Stimulated activated CD8-positive, alpha-beta memory T cell treated with anti-CD3 and anti-CD28 coated beads, Interleukin-2, amount 100 ng/mL, for 48 hours (primary cell): ENCODE data around the gene LPP.
A peak's percentile ranks its signal among the peaks of the same experiment; 100 is the strongest.
"Not testable (repeated sequence)": the region's sequence is repeated elsewhere in the genome, so short reads cannot be mapped to it uniquely, and the experiment has no call there.

Source experiments
- DNase-seq, 2 donors: peaks; one replicate each; pipeline ENCODE4 v3.0.0-alpha.2; 2020; ENCODE audit warnings: low read depth in 2 of 2

Gene LPP

DNA sequence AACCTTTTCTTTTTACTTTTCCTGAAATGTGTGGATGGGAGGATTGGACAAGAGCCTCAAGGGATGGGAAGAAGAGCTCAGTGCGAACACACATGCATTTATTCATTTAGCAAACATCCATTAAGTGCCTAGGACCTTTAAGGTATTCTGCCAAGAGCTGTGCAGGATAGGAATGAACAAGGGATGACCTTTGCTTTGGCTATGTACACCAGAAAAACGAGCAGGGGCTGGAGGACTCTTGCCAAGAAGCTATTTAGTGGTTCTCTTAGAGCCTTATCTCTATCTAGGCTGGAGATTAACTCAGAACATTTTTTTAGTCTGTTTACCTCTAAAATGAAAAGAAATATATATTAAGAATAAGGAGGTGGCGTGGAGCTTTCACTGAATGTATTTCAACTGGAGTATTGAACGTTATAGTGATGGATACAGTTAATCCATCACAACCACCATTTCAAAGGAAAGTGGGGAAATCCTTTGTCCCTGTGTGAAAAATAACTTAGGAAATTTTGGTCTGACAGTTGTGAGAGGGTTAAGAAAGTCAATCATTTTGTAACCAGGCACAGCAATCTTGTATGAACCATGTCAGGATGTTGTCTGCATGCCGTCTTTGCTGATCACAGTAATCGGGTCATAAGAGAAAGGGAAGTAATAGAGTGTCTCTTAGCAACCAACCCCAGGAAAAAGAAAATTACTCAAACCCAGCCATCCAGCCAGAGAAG is 279.0 kb downstream of the LPP start:
- DNase-seq = no peak

DNA sequence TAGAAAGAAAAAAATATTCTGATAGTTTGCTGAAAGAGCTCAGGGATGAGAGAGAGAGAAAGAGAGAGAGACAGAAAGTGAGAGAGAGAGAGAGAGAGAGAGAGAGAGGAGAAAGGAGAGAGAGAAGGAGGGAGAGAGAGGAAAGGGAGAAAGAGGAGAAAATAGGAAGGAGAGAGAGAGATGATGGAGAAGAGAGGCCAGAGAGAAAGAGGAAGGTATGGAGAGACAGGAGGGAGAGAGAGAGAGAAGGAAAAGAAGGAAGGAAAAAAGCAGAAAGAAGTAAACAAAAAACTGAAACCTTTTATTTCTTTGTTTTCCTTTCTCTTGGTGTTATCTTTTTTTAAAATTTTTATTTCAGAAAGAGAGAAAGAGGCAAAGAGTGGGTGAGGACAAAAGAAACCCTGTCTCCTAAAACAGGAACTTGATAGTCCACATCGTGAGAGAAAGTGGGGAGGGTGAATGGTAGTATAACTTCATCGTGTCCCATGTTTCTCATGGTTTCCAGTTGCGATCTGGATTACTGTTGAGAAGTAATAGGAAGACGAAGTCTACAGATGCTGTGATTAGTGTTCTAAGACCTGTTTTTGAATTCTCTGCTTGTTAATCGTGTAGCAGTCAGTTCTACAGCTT is 279.7 kb downstream of the LPP start:
- no peak for DNase-seq

DNA sequence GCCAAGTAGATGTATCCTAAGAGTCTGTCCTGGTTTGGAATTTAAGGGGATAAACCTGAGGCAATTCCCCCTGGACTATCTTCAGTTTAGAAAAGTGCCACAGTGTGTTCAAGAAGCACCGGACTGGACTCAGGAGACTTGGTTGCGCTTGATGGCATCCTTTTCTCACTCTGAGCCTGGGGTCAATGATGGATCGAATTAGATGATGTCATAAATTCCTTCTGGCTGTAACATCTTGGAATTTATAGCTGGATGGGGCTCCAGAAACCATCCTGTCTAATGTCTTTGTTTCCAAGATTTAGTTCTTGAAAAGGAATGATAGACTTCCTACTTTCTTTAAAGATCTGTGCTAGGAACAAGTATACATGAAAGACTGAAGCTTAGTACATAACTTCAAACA is 280.6 kb downstream of the LPP start:
- no peak for DNase-seq

DNA sequence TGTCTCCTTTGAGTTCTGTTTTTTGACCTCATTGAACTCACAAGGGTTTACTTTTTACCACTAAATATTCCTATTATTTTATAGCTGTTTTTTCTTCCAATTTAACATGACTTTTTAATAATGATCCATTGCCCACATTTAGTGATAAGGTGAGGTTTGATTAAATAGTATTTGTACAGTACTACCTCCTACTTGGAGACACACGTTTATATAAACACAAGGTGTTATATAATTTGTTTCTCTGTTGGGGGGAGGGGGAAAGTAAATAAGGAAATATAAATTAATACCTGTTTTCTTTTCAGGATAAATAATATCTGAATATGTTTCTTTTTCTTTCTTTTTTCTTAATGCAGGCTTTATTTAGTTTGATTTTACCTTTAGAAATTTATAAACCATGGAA is 281.3 kb downstream of the LPP start:
- no peak for DNase-seq

DNA sequence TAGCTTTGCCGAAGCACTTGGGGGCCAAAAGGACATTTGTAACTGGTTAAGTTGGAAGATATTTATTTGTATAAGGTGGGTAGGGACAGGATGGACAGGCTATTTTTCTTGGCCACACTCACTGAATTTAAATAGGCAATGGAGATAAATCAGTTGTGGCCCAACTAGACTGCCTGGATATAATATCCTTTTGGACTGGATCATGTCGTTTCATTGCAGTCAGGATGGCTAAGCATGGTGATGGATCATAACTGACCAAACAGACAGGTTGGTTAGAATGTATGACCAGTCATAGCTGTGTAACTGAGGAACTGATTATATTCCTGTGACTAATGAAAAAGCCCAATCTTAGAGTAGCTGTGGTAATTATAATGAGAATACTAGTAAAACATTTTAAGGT is 284.0 kb downstream of the LPP start:
- DNase-seq = no peak

DNA sequence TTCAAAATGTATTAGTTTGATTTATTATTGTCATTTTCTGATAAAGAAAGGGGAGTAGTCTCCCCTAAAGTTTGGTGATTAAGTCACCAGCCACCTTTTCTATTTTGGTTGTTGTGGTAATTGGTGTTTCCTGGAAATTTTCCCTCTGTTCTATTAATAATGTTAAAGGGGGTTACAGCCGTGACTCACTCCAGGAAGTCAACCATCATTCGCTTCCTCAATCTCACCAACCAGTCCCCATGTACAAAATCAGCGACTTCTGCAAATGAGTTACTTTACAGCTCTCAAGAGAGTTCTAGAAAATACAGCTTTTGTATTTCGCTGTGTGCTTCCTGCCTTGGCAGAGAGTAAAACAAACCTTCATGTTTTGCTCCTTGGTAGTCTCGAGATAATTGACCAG is 285.1 kb downstream of the LPP start:
- DNase-seq = peak in 1 of 2 donors; percentile 1

DNA sequence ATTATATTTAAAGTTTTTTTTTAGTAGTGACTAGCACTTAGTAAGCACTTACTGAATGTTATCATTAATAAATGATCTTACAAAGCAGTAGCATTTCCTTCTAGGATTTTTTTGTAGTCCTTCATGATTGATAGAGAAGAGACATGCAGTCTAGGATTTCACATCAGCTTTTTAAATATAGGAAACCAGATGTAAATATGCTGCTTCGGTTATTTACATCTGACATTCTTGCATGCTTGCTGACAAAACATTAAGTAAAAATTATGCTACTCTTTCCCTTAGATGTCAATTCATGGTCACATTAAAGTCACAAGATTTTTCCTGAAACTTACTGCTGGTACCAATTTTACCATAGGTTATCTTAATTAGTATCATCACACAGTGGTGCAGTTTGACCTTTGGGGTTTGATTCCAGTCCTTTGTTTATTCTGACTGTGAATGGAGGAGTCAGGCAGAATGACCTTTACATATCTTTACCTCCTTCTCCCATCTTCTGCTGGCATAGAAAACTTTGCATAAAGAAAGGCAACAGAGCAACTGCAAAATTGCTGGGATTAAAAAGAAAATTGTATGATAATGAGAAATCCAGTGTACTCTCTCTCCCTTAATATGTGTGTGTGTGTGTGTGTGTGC is 286.5 kb downstream of the LPP start:
- no peak for DNase-seq

DNA sequence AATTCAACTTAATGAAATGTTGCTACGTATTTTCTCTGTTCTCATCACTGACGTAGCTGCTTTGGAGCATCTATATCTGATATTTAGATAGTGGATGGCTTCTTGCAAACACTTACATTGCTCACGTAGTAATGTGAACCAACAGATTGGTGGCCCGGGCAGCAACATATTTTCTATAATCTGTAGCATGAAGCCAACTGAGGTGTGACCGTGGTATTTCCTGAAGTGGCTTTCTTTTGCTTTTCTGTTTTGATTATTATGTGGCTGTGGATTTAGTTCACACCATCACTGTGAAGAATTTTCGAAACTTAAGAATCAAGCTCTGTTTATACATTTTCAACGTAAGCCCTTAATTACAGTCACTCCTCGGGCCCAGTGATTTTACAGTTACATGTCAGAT is 288.5 kb downstream of the LPP start:
- DNase-seq = no peak

DNA sequence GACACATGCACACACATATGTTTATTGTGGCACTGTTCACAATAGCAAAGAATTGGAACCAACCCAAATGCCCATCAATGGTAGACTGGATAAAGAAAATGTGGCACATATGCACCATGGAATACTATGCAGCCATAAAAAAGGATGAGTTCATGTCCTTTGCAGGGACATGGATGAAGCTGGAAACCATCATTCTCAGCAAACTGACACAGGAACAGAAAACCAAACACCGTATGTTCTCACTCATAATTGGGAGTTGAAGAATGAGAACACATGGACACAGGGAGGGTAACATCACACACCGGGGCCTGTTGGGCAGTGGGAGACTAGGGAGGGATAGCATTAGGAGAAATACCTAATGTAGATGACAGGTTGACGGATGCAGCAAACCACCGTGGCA is 291.2 kb downstream of the LPP start:
- not testable (repeated sequence) for DNase-seq

DNA sequence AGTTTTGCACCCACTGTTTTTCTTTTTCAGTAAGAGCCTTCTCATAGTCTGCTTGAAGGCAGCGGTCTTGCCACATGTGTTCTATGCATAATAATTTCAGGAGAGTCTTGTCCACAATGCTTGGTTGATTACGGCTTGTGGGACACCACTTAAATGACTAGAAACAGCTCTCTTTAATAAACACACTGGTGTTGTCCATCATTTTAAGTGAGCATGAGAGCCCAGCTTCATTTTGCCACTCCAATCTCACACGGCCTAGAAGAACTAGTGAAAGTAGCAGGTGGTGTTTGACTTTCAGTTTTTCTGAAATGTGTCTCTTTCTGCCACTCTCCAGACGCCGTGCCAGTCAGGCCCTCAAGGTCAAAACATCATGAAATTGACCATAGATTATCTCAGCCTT is 292.1 kb downstream of the LPP start:
- no peak for DNase-seq

DNA sequence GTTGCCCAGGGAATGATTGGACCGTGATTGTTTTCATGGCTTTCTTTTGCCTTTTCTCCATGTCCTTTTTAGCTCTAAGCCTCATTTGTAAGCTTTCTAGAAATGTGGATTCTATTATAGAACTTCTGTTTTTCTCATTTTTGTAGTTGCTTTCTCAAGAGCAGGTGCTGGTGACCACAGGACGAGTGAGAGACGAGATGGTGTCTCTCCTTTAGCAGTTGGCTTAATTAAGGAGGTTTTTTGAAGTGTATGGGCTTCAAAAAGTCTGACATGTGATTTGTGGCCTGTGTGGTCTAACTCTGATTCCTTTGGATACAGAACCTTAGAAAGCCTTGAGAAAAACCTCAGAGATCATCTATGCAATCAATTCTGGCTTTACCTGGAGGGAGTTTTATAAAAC is 292.8 kb downstream of the LPP start:
- no peak for DNase-seq

DNA sequence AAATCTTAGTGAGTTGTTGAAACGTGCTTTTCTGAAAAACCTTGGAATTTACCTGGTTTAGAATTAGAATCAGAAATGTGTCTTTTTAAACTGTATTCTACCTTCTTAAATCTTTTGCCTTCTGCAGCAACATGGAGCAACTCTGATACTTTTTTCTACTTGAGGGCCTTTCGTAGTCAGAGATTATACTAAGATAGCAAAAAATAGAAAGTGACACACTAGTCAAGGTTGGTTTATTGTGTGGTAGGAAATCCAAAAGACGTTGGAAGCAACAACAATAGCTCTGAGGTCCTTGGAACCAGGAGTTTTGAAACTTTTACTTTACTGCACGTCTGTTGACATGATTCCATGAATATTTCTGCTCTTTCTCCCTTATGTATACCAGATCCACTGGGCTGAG is 294.9 kb downstream of the LPP start:
- DNase-seq = no peak

DNA sequence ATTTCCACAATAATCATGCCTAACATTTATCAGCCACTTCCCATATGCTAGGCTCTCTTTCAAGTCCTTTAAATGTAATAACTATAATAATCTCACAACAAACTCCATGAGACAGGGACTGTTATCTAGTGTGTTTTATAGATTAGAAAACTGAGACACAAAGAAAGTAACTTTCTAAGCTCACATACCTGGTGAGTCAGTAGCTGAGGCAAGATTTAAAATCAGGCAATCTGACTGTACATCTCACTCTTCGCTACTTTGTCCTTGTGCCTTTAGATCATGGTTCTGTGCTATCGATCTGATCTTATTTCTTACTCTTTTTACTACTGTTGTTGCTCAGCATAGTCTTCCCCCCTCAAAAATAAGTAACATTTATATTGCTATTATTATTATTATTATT is 295.5 kb downstream of the LPP start:
- DNase-seq = no peak

DNA sequence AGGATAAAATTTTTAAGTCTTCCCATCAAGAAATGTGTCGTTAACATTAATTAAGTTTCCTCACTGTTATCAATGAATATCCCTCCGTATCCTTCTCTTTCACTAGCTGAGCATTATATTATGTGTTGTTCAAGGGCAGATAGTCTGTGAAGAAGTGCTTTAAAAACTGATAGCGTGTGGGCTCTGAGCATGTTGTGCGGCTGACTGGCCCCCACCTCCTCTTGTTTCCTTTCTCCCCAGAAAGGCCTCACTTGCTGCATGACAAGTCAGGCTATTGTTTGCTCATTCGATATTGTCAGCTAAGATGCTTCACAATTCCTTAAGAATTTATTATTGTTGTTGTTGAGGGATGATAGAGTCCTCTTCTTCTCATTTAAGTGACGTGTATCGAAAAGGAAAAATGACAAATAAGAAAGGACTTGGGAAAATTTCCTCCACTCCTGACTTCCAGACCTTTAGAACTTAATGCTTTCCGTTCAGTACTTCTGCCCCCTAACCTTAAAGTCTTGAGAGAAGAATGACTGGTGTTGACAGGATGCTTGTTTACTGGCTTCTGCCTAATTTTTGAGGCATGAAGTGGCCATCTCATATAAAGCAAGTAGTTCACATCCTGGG is 298.3 kb downstream of the LPP start:
- no peak for DNase-seq

DNA sequence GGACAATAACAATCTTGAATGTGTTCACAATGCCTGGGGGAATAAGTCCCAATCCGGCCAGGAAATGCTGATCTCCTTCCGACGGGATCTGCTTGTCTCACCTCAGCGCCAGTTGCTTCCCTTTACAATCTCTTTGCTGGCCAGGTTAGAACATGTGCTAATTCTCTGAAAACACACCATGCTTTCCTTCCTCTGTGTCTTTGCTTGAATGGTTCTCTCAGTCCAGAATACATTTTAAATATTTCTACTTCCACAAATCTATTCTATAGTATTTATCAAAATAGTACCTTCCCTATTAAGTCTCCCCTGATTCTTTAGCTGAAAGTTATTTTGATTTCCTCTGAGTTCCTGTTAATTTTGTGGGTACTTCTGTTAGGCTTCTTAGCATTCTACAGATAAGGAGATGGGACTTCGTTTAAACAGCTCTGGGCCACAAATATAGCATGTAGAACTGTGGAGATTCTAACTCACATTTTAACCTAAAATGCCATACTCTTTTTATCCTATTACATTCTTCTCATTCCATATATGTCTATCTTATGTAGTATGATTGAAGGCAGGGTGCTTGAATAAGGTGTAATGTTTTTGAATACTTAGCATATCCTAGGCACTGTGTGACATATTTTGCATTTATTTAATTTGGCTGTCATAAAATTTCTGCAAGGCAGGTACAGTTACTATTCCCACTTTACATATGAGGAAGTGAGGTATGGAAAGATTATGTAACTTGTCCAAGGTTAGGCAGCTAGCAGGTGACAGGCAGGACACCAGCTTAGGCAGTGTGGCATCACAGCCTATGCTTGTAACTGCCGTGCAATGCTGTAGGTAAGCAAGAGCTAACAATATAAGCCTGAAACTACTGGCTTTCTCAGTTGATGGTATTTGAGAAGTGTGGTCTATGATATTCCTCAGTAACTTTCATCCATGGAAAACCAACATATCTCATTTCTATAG is 299.8 kb downstream of the LPP start:
- no peak for DNase-seq

DNA sequence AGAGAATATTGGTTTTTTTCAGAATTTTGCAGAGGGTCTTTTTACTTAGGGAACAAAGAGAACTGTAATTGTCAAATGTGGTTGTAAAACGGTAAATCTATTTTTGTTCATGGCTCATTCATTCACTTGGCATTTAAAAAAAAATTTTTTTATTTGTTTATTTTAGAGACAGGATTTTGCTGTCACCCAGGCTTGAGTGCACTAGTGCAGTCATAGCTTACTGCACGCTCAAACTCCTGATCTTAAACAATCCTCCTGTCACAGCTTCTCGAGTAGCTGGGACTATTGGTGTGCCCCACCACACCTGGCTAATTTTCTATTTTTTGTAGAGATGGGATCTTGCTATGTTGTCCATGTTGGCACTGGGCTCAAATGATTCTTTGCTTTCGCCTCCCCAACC is 301.8 kb downstream of the LPP start:
- no peak for DNase-seq

DNA sequence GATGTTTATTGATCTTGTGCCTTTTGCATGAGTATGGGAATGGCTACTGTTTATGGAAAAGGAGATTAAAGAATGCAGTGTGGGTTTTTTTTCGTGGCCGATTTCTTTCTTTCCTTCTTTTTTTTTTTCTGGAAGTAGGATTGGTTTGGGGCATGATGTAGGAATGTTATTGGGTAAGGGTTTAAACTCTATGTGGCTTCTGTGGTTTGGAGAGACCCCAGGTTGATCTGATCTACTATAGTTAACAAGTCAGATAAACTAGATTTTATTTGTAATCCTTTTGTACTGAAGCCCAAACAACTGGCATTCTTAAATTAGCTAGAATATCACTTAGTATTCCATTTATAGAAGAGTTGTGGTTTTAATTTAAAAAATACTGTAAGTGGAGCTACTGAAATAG is 304.8 kb downstream of the LPP start:
- no peak for DNase-seq

DNA sequence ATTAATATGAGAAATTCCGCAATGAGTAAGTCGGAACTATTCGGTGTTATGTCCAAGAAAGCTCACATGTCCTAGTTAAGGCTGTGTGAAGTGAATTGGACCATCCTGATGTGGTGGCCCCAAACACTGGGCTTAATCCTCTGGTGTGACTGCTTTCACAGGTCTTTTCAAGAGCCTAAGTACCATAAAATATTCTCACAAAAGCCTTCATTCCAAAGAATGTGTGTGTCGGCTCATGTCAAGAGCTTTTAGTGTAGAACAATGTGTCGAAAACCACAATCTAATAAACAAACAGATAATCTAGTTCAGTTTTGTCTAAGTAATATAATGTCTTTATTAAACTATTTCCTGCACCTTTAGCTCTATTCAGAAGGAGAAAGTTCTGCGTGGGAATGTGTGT is 311.4 kb downstream of the LPP start:
- DNase-seq = no peak

DNA sequence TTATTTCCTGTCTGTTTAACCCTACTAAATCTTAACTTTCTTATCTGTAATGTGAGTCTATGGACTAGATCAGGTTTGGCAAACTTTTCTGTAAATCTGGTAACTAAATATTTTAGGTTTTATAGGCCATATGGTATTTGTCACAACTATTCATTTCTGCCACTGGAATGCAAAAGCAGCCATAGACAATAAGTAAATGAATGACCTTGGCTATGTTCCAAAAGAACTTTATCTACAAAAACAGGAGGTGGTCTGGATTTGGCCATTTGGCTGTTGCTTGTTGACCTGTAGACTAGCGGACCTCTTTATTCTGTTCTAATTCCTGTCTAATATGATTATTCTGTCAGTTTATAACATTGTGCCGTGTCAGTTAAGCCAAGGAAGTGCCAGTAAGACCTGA is 314.2 kb downstream of the LPP start:
- no peak for DNase-seq

DNA sequence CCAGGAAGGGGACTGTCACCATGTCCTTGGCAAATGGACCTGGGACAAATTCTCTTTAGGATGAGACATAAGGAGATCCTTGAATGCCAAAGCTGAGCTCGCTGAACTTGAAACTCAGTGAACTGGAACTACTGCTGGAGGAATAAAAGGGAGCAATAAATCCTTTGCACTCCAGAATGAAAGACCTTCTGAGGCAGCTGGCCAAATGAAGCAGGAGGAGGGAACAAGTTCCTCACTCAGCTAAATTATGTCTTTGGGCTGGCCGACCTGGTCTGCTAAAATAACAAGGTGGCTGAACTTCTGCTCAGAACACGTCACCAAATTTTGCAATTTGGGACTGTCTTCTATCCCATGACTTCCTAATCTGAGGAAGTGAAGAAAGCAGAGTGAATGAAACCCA is 314.7 kb downstream of the LPP start:
- no peak for DNase-seq

DNA sequence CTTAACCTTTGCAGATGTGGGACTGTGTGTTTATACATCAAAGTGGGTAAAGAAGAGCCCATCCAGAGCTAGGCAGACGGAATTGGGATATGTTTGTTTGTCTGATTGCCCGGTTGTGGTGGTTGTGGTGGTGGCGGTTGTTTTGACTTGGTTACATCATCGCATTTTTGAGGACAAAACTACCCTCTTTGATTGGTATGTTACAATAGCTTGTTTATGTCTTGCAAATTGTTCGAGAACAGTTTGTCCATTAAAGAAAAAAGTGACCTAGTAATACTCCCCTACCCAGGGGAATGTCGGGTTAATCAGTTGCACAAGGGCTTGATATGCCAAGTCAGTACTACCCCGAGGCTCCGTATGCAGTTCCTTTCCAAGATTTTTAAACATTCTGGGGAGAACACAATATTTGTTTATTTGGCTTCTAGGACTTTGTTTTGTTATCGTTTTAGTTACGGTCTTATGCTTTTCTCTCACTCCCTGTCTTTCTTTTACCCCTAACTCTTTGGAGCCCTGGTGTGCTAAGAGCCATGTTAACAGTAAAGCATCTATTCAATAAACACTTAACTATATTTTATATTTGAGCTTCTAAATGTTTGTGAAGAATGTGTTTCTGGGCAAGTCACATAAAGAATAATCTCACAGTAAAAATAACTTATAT is 315.4 kb downstream of the LPP start:
- no peak for DNase-seq
